GM12878 (cell line): ENCODE measurements around the gene NSD2. TPM values are rescaled to one million over a fixed set of nuclear protein-coding genes. Genes with fewer than 3 reads are reported as not detected.

Source experiments
- ATAC-seq: fragments of 200-7000 bp; cut with Tn5 transposase; 3 replicates; pipeline ENCODE4 v1.9.1; 2020; ENCODE audit warnings: mild to moderate bottlenecking, moderate library complexity
- BruUV-seq: library from RNA; stranded (reverse); fragments of 400-500 nt; replicated peaks from 2 replicates; lab custom pipeline; 2021; lab: Mats Ljungman, UMichigan
- CTCF ChIA-PET: fragments of 300-600 bp; sonication (Branson Sonifier 250); formaldehyde crosslinking; extraction: SDS; loops from one replicate; lab custom pipeline; 2021; ENCODE audit warnings: inconsistent platforms; lab: Yijun Ruan, JAX
- POLR2A ChIA-PET: fragments of 350-600 bp; formaldehyde crosslinking; extraction: SDS; loops from one replicate; lab custom pipeline; 2021; ENCODE audit warnings: inconsistent platforms; lab: Charles Lee
- RAD21 ChIA-PET: fragments of 300-600 bp; sonication (Branson Sonifier 250); formaldehyde crosslinking; loops from one replicate; lab custom pipeline; 2023; ENCODE audit warnings: antibody characterized with exemption; ENCODE audit not compliant: unreplicated experiment; lab: Charles Lee
- SMC1A ChIA-PET: fragments of 300-600 bp; sonication (Branson Sonifier 250); formaldehyde crosslinking; loops from one replicate; lab custom pipeline; 2023; ENCODE audit not compliant: unreplicated experiment, uncharacterized antibody; lab: Charles Lee
- DNase-seq: peaks from one replicate; pipeline ENCODE4 v3.0.0-alpha.2; 2011; ENCODE audit warnings: low read depth, low spot score
- FAIRE-seq: peaks from 3 replicates; lab custom pipeline; 2011; peaks lifted over from hg19 to GRCh38; lab: Jason Lieb, UNC
- H2AFZ ChIP-seq: 2 replicates; pipeline ENCODE4 v1.6.0; 2011; ENCODE audit warnings: low read depth, low read length, control low read depth; ENCODE audit not compliant: control insufficient read depth
- H3K27ac ChIP-seq: 2 replicates; pipeline ENCODE4 v1.5.1; 2011; ENCODE audit warnings: control low read depth; ENCODE audit not compliant: control insufficient read depth, insufficient read depth
- H3K27me3 ChIP-seq, 2 experiments: replicated peaks in 1 of 2; 2 replicates each; pipeline versions ENCODE4 v1.6.0 to v1.6.1; 2011; ENCODE audit warnings: low read length in 1 of 2; ENCODE audit not compliant: control insufficient read depth in 2 of 2, insufficient read depth in 2 of 2
- H3K36me3 ChIP-seq, 2 experiments: 2 replicates each; pipeline ENCODE4 v1.5.1; 2011; ENCODE audit warnings: low read length in 1 of 2; ENCODE audit not compliant: control insufficient read depth in 2 of 2, insufficient read depth in 2 of 2
- H3K4me1 ChIP-seq: 2 replicates; pipeline ENCODE4 v1.6.1; 2011; ENCODE audit warnings: mild to moderate bottlenecking, low read length, moderate library complexity, mixed read lengths; ENCODE audit not compliant: control insufficient read depth, insufficient read depth
- H3K4me2 ChIP-seq: 2 replicates; pipeline ENCODE4 v1.6.0; 2011; ENCODE audit warnings: control low read depth; ENCODE audit not compliant: control insufficient read depth, insufficient read depth
- H3K4me3 ChIP-seq: fragments of 200-600 bp; sonication (generic); 2 replicates; pipeline ENCODE4 v1.5.1; 2016
- H3K79me2 ChIP-seq: 2 replicates; pipeline ENCODE4 v1.6.0; 2011; ENCODE audit warnings: low read length; ENCODE audit not compliant: control insufficient read depth, insufficient read depth
- H3K9ac ChIP-seq: 2 replicates; pipeline ENCODE4 v1.8.0; 2011; ENCODE audit warnings: low read length, control low read depth, mixed read lengths; ENCODE audit not compliant: control insufficient read depth, insufficient read depth
- H3K9me3 ChIP-seq: replicated peaks from 3 replicates; pipeline ENCODE4 v1.5.1; 2011; ENCODE audit warnings: mild to moderate bottlenecking, low read length; ENCODE audit not compliant: control insufficient read depth, insufficient read depth
- H4K20me1 ChIP-seq: 2 replicates; pipeline ENCODE4 v1.6.0; 2011; ENCODE audit not compliant: control insufficient read depth, insufficient read depth
- CBX5 ChIP-seq: sonication (generic); IDR thresholded peaks from 2 replicates; pipeline ENCODE4 v1.6.1; 2016; ENCODE audit warnings: low read depth, moderate library complexity, mild to moderate bottlenecking, inconsistent platforms
- CREB1 ChIP-seq: IDR thresholded peaks from 2 replicates; pipeline ENCODE4 v1.6.1; 2012; ENCODE audit warnings: low read depth, mild to moderate bottlenecking, inconsistent platforms
- IKZF1 ChIP-seq: fragments of 450-650 bp; conservative IDR thresholded peaks from 2 replicates; pipeline ENCODE4 v1.6.1; 2017; ENCODE audit warnings: antibody characterized with exemption, mild to moderate bottlenecking
- KAT2A ChIP-seq: conservative IDR thresholded peaks from 2 replicates; pipeline ENCODE4 v1.6.1; 2011; ENCODE audit warnings: low read depth, low read length; ENCODE audit not compliant: control insufficient read depth
- PAX5 ChIP-seq: IDR thresholded peaks from 2 replicates; pipeline ENCODE4 v1.6.1; 2011; ENCODE audit warnings: low read depth, low read length, borderline replicate concordance
- POLR2AphosphoS2 ChIP-seq: IDR thresholded peaks from 2 replicates; pipeline ENCODE4 v1.6.1; 2011; ENCODE audit warnings: low read depth, mild to moderate bottlenecking, low read length, improper control_type of control experiment, moderate library complexity
- SMARCA5 ChIP-seq: fragments of 450-650 bp; IDR thresholded peaks from 2 replicates; pipeline ENCODE4 v1.6.1; 2017; ENCODE audit warnings: mild to moderate bottlenecking
- STAT3 ChIP-seq: IDR thresholded peaks from 2 replicates; pipeline ENCODE4 v1.6.1; 2011; ENCODE audit warnings: low read depth, low read length, improper control_type of control experiment
- TCF7 ChIP-seq: IDR thresholded peaks from 2 replicates; pipeline ENCODE4 v1.6.1; 2014; ENCODE audit warnings: antibody characterized with exemption, borderline replicate concordance
- YBX1 ChIP-seq: fragments of 450-650 bp; IDR thresholded peaks from 2 replicates; pipeline ENCODE4 v1.6.1; 2016; ENCODE audit warnings: antibody characterized with exemption
- ZNF217 ChIP-seq: fragments of 450-650 bp; IDR thresholded peaks from 2 replicates; pipeline ENCODE4 v1.6.1; 2017; ENCODE audit warnings: antibody characterized with exemption, mild to moderate bottlenecking
- WGBS: methylation state at CpG from one replicate; pipeline ENCODE4 v1.1.6; 2016; ENCODE audit warnings: low lambda C conversion rate; ENCODE audit not compliant: insufficient replicate concordance, insufficient coverage; ENCODE audit errors: missing lambda C conversion rate; 5-methylcytosine and 5-hydroxymethylcytosine counted together
- in situ Hi-C: fragments of 300-500 bp; cut with MboI; formaldehyde crosslinking; loops from 9 replicates; pipeline ENCODE4 v1.14.3; 2018; ENCODE audit warnings: mixed read lengths
- intact Hi-C: fragments of 100-400 bp; cut with micrococcal nuclease; formaldehyde crosslinking; loops from one replicate; pipeline ENCODE4 v1.14.2; 2022; ENCODE audit not compliant: unreplicated experiment
- polyA plus RNA-seq, 11 experiments: library from polyadenylated mRNA; depleted of rRNA in 4 of 11; unstranded in 6 of 11; stranded (reverse) in 5 of 11; fragments of >200 nt; fragmentation: Nextera tagmentation in 4 of 11; fragmentation: Illumina TruSeq in 1 of 11; extraction: Ambion mirVana in 4 of 11; extraction: Trizol in 1 of 11; gene quantifications; 1 replicate in 1 of 11; 2 replicates in 10 of 11; pipeline versions ENCODE4 v1.2.1 to v1.2.3, GENCODE V29; 2011 to 2016; ENCODE audit warnings: inconsistent platforms in 2 of 11, missing spikeins in 2 of 11, low read depth in 1 of 11
- total RNA-seq, 4 experiments: library from RNA; depleted of rRNA in 3 of 4; stranded (reverse); fragments of >200 nt in 3 of 4; fragmentation: Illumina TruSeq in 1 of 4; extraction: Trizol in 1 of 4; gene quantifications; 2 replicates each; pipeline versions ENCODE4 v1.2.1 to v1.2.3, GENCODE V29; 2013 to 2021
- TF ChIP-seq, protein P1 (sequence below), 3 experiments: IDR thresholded peaks in 2 of 3; conservative IDR thresholded peaks in 1 of 3; 2 replicates each; pipeline ENCODE4 v1.5.1; 2011; ENCODE audit warnings: low read depth in 3 of 3, low read length in 3 of 3, mild to moderate bottlenecking in 3 of 3, control low read depth in 2 of 3, moderate library complexity in 2 of 3, inconsistent platforms in 1 of 3, mixed read lengths in 1 of 3; ENCODE audit not compliant: control insufficient read depth in 2 of 3, insufficient read depth in 1 of 3; ENCODE audit errors: extremely low read depth in 1 of 3
- TF ChIP-seq, protein P2 (sequence below): fragments of 450-650 bp; IDR thresholded peaks from 2 replicates; pipeline ENCODE4 v1.6.1; 2018; ENCODE audit warnings: mild to moderate bottlenecking, low read depth, moderate library complexity; ENCODE audit not compliant: partially characterized antibody
- TF ChIP-seq, protein P3 (sequence below): fragments of 450-650 bp; IDR thresholded peaks from 2 replicates; pipeline ENCODE4 v1.6.1; 2017; ENCODE audit warnings: antibody characterized with exemption, mild to moderate bottlenecking, moderate library complexity
- TF ChIP-seq, protein P4 (sequence below): fragments of 450-650 bp; IDR thresholded peaks from 2 replicates; pipeline ENCODE4 v1.6.1; 2016; ENCODE audit warnings: mild to moderate bottlenecking

NSD2 gene
- total and polyA plus RNA-seq, 10 of the 15 experiments (the other 5 are each of a cell fraction or from before 2014, with no cell fraction given): 8.6 to 139 (median 67.2) TPM

DNA sequence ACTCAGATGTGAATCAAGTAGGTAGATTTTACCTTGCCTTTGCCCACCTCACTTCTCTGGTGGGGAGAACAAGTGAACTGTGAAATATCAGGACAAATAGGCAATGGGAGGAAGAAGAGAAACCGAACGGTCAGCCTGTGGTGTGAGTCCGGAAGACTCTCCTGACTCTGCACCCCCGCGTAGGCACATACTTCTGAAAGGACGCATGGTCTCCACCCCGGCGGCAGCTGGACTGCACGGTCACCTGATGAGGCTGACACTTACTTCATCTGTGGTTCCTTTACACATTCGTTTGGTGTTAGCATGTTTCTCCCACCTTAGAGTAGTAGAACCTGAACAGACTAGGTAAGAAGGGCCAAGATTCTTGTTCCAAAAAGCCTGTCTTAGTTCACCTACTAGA lies 79.2 kb downstream of the NSD2 start:
- CTCF ChIA-PET: no interaction called here
- SMC1A ChIA-PET: no interaction called here
- no peaks in the 10 kb centered on the region for H3K79me2 ChIP-seq
- DNase-seq (no peak), FAIRE-seq (no peak), ATAC-seq (no peak)
- RAD21 ChIA-PET: no interaction called here
- no peak overlapping the region for H2AFZ ChIP-seq
- H3K4me2 ChIP-seq: no peak overlapping the region
- BruUV-seq: no TSS peak
- no peak overlapping the region for H3K27ac ChIP-seq
- in situ Hi-C loops (no loop called here), intact Hi-C loops (no loop called here)
- no peak overlapping the region for H3K9ac ChIP-seq
- no peaks in the 10 kb centered on the region for H3K4me1 ChIP-seq
- H3K9me3 ChIP-seq: no peaks in the 10 kb centered on the region
- no peaks in the 10 kb centered on the region for H4K20me1 ChIP-seq
- peaks cover 29 to 30% of the 10 kb centered on the region in 2 experiments for H3K36me3 ChIP-seq
- POLR2A ChIA-PET: no interaction called here
- TF ChIP-seq, protein P1, sequence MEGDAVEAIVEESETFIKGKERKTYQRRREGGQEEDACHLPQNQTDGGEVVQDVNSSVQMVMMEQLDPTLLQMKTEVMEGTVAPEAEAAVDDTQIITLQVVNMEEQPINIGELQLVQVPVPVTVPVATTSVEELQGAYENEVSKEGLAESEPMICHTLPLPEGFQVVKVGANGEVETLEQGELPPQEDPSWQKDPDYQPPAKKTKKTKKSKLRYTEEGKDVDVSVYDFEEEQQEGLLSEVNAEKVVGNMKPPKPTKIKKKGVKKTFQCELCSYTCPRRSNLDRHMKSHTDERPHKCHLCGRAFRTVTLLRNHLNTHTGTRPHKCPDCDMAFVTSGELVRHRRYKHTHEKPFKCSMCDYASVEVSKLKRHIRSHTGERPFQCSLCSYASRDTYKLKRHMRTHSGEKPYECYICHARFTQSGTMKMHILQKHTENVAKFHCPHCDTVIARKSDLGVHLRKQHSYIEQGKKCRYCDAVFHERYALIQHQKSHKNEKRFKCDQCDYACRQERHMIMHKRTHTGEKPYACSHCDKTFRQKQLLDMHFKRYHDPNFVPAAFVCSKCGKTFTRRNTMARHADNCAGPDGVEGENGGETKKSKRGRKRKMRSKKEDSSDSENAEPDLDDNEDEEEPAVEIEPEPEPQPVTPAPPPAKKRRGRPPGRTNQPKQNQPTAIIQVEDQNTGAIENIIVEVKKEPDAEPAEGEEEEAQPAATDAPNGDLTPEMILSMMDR (IDR thresholded peaks at IDR 0.05 in 2 of 3, conservative IDR thresholded peaks at IDR 0.05 in 1 of 3; ENCODE audit: control insufficient read depth in 2 of 3, extremely low read depth in 1 of 3, insufficient read depth in 1 of 3, low read depth in 3 of 3, low read length in 3 of 3): no peak
- TF ChIP-seq CBX5: no peak
- TF ChIP-seq PAX5: no peak
- TF ChIP-seq TCF7: no peak
- TF ChIP-seq KAT2A: no peak
- no peak for TF ChIP-seq YBX1
- TF ChIP-seq, protein P2, sequence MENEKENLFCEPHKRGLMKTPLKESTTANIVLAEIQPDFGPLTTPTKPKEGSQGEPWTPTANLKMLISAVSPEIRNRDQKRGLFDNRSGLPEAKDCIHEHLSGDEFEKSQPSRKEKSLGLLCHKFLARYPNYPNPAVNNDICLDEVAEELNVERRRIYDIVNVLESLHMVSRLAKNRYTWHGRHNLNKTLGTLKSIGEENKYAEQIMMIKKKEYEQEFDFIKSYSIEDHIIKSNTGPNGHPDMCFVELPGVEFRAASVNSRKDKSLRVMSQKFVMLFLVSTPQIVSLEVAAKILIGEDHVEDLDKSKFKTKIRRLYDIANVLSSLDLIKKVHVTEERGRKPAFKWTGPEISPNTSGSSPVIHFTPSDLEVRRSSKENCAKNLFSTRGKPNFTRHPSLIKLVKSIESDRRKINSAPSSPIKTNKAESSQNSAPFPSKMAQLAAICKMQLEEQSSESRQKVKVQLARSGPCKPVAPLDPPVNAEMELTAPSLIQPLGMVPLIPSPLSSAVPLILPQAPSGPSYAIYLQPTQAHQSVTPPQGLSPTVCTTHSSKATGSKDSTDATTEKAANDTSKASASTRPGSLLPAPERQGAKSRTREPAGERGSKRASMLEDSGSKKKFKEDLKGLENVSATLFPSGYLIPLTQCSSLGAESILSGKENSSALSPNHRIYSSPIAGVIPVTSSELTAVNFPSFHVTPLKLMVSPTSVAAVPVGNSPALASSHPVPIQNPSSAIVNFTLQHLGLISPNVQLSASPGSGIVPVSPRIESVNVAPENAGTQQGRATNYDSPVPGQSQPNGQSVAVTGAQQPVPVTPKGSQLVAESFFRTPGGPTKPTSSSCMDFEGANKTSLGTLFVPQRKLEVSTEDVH: no peak
- no peak for TF ChIP-seq STAT3
- no peak for TF ChIP-seq IKZF1
- TF ChIP-seq, protein P3, sequence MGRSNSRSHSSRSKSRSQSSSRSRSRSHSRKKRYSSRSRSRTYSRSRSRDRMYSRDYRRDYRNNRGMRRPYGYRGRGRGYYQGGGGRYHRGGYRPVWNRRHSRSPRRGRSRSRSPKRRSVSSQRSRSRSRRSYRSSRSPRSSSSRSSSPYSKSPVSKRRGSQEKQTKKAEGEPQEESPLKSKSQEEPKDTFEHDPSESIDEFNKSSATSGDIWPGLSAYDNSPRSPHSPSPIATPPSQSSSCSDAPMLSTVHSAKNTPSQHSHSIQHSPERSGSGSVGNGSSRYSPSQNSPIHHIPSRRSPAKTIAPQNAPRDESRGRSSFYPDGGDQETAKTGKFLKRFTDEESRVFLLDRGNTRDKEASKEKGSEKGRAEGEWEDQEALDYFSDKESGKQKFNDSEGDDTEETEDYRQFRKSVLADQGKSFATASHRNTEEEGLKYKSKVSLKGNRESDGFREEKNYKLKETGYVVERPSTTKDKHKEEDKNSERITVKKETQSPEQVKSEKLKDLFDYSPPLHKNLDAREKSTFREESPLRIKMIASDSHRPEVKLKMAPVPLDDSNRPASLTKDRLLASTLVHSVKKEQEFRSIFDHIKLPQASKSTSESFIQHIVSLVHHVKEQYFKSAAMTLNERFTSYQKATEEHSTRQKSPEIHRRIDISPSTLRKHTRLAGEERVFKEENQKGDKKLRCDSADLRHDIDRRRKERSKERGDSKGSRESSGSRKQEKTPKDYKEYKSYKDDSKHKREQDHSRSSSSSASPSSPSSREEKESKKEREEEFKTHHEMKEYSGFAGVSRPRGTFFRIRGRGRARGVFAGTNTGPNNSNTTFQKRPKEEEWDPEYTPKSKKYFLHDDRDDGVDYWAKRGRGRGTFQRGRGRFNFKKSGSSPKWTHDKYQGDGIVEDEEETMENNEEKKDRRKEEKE: no peak
- no peak for TF ChIP-seq CREB1
- no peak for TF ChIP-seq SMARCA5
- TF ChIP-seq POLR2AphosphoS2: no peak
- TF ChIP-seq ZNF217: no peak
- TF ChIP-seq, protein P4, sequence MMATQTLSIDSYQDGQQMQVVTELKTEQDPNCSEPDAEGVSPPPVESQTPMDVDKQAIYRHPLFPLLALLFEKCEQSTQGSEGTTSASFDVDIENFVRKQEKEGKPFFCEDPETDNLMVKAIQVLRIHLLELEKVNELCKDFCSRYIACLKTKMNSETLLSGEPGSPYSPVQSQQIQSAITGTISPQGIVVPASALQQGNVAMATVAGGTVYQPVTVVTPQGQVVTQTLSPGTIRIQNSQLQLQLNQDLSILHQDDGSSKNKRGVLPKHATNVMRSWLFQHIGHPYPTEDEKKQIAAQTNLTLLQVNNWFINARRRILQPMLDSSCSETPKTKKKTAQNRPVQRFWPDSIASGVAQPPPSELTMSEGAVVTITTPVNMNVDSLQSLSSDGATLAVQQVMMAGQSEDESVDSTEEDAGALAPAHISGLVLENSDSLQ: no peak
- 89% methylated on average over 10 of the region's 10 CpGs for WGBS
- H3K4me3 ChIP-seq: no peak overlapping the region
- no peaks in the 10 kb centered on the region for H3K27me3 ChIP-seq
